NB4 (cell line): ENCODE results near the gene LTBP1.
"Not testable (repeated sequence)": the region's sequence is repeated elsewhere in the genome, so short reads cannot be mapped to it uniquely, and the experiment has no call there.

Source experiments
- DNase-seq: peaks from one replicate; pipeline ENCODE4 v3.0.0; 2010; ENCODE audit warnings: low read depth
- H3K4me3 ChIP-seq: one replicate; pipeline ENCODE4 v1.5.1; 2011; ENCODE audit warnings: mild to moderate bottlenecking, low read depth, low read length, moderate library complexity
- MYC ChIP-seq: IDR thresholded peaks from 2 replicates; pipeline ENCODE4 v1.6.1; 2011; ENCODE audit warnings: low read depth, low read length
- POLR2A ChIP-seq: IDR thresholded peaks from 2 replicates; pipeline ENCODE4 v1.6.1; 2011; ENCODE audit warnings: mild to moderate bottlenecking; ENCODE audit not compliant: insufficient read length; ENCODE audit errors: extremely low read depth
- TF ChIP-seq, protein P1 (sequence below): IDR thresholded peaks from 2 replicates; pipeline ENCODE4 v1.6.1; 2011; ENCODE audit warnings: low read depth, low read length
- TF ChIP-seq, protein P2 (sequence below): IDR thresholded peaks from one replicate; pipeline ENCODE4 v1.5.1; 2012; ENCODE audit warnings: low read depth, low read length

The LTBP1 gene

DNA sequence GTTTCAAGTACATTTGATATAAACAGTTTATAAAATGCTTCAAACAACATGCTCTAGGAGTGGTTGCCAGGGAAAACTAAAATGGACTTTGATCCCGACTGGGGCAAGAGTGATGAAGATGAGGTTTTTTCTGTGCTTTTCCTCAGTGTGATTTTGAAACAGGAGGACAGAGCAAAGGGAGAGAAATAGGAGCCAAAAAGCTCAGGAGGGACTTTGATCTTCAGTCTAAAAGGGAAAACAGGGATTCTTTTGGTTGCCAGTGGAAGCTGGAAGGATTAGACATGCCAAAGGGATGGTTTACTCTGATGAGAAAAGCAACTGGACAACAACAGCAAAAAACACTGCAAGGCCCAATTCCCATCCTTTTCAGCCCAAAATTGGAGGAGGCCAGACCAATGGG is 95.5 kb downstream of the LTBP1 start:
- no peak for DNase-seq
- H3K4me3 ChIP-seq = no peak overlapping the region
- TF ChIP-seq MYC = no peak
- TF ChIP-seq, protein P1, sequence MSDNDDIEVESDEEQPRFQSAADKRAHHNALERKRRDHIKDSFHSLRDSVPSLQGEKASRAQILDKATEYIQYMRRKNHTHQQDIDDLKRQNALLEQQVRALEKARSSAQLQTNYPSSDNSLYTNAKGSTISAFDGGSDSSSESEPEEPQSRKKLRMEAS = no peak
- TF ChIP-seq, protein P2, sequence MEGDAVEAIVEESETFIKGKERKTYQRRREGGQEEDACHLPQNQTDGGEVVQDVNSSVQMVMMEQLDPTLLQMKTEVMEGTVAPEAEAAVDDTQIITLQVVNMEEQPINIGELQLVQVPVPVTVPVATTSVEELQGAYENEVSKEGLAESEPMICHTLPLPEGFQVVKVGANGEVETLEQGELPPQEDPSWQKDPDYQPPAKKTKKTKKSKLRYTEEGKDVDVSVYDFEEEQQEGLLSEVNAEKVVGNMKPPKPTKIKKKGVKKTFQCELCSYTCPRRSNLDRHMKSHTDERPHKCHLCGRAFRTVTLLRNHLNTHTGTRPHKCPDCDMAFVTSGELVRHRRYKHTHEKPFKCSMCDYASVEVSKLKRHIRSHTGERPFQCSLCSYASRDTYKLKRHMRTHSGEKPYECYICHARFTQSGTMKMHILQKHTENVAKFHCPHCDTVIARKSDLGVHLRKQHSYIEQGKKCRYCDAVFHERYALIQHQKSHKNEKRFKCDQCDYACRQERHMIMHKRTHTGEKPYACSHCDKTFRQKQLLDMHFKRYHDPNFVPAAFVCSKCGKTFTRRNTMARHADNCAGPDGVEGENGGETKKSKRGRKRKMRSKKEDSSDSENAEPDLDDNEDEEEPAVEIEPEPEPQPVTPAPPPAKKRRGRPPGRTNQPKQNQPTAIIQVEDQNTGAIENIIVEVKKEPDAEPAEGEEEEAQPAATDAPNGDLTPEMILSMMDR = no peak
- TF ChIP-seq POLR2A = no peak

DNA sequence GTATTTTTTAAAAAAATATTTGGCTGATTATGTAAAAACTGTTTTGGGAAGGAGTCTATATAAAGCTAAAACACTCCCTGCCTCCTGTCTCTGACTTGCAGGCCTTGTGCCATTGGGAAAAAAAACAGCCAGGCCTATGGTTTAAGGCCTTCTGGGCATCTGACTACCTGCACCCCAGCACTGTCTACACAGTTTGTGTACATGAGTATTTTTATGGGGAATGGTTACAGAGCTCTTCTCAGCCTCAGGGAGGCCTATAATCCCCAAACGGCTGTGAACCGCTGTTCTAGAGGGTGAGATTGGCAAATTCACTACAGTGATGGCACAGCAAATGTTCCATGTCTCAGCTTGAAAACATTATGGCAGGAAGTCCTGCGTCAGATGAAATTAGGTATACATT is 96.1 kb downstream of the LTBP1 start:
- no peak for DNase-seq
- TF ChIP-seq, protein P1 = no peak
- TF ChIP-seq, protein P2 = no peak
- TF ChIP-seq POLR2A (no peak), MYC (no peak)
- no peak overlapping the region for H3K4me3 ChIP-seq

DNA sequence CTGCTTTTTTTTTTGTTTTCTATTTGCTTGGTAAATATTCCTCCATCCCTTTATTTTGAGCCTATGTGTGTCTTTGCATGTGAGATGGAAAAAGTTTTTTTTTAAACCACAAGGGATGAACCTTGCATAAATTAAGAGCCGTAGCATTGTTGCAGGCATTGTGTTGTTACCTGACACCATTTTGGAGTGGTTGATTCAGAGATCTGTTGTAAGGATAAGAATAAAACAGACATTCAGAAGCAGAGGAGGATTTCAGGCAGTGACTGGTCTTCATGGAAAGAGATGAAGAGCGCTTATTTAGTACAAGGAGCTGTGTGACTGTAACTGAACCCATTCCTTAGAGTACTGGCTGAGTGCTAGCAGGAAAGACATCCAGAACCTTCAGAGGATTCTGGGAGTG is 101.2 kb downstream of the LTBP1 start:
- TF ChIP-seq POLR2A = no peak
- TF ChIP-seq, protein P2 = no peak
- no peak for TF ChIP-seq MYC
- TF ChIP-seq, protein P1 = no peak
- no peak overlapping the region for H3K4me3 ChIP-seq
- no peak for DNase-seq

DNA sequence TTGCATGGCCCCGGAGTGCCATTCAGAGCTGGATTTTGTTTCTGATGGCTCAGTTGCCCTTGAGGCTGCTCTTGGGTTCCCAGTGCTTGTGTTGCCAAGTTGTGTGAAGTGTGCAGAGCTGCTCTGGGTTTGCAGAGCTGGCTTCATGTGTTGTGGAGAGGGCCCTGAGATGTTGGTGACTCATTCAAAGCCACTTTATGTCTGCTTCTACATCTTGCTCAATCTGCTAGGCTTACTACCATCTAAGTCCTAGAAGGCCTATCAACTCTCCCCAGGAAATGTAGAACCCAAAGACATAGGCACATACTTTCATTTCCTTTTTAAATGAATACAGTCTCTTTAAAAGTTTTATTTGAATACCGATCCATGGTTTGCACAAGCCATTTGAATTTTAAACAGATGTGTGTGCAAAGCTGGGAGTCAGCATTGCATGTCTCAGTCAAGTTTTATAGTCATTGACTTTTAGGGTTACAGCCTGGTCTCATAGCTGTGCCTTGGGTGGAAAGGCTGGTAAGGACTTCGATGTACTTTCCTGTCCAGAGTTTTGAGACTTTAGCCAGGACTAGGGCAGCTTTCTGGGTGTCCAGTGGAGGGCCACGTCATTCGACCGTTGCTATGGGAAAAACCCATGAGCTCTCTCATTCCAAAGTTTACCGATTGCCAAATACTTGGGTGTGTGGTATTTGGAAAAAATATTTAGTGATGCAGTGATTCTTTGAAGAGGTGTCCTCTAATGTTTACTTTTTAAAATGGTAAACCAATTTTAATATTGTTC is 105.0 kb downstream of the LTBP1 start:
- peak; percentile 84 for DNase-seq
- no peak overlapping the region for H3K4me3 ChIP-seq
- TF ChIP-seq POLR2A = no peak
- TF ChIP-seq, protein P2 = no peak
- TF ChIP-seq MYC = peak; percentile 8; the same call in 1 of the 2 replicates
- TF ChIP-seq, protein P1 = peak; percentile 40; the same call in 1 of the 2 replicates

DNA sequence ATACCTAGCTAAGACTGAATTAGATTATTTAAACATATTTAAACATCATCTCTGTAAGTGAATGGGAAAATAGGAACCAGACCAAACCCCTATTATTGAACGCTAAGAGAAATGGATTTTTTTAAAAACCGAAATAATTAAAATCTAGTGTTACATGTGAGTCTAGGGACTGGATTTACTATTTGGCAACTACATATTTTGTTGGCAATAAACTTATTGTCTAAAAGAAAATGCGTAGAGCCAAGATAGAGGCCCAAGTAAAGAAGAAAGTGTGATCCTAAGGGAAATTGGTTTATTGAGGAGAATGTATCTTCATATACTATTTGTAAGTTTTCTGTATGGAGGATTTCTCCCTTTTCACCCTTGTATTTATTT is 105.6 kb downstream of the LTBP1 start:
- no peak for DNase-seq
- no peak overlapping the region for H3K4me3 ChIP-seq
- TF ChIP-seq, protein P2 = no peak
- TF ChIP-seq, protein P1 = no peak
- no peak for TF ChIP-seq MYC
- TF ChIP-seq POLR2A = no peak

DNA sequence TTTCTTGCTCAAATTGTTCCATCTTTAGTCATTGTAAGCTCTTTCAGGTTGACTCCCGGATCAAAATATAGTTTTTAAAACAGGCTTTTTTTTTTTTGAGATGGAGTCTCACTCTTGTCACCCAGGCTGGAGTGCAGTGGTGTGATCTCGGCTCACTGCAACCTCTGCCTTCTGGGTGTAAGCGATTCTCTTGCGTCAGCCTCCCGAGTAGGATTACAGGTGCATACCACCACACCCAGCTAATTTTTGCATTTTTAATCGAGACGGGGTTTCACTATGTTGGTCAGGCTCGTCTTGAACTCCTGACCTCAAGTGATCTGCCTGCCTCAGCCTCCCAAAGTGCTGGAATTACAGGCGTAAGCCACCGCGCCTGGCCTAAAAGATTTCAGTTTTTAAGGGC is 106.0 kb downstream of the LTBP1 start:
- not testable (repeated sequence) for H3K4me3 ChIP-seq, DNase-seq
